Skeletal muscle tissue (tissue), 4 donors: ENCODE measurements around the gene SFT2D1. TPM values are rescaled to one million over a fixed set of nuclear protein-coding genes. Genes with fewer than 3 reads are reported as not detected.

Experiments used
- H3K27ac ChIP-seq: one replicate; pipeline ENCODE4 v1.7.0; 2013; ENCODE audit warnings: mild to moderate bottlenecking, low read depth, low read length, inconsistent platforms
- H3K27me3 ChIP-seq, 3 donors: one replicate each; pipeline ENCODE4 v1.7.0; 2013; ENCODE audit warnings: low read length in 3 of 3; ENCODE audit not compliant: control insufficient read depth in 3 of 3, insufficient read depth in 3 of 3
- H3K36me3 ChIP-seq, 3 donors: one replicate each; pipeline ENCODE4 v1.7.0; 2013; ENCODE audit warnings: low read length in 3 of 3; ENCODE audit not compliant: control insufficient read depth in 3 of 3, insufficient read depth in 3 of 3
- H3K4me1 ChIP-seq, 3 donors: one replicate each; pipeline ENCODE4 v1.7.0; 2013; ENCODE audit warnings: low read length in 3 of 3, mild to moderate bottlenecking in 3 of 3; ENCODE audit not compliant: control insufficient read depth in 3 of 3, insufficient read depth in 3 of 3
- H3K4me3 ChIP-seq, 3 donors: one replicate each; pipeline ENCODE4 v1.7.0; 2013; ENCODE audit warnings: low read length in 3 of 3
- H3K9ac ChIP-seq, 3 donors: one replicate each; pipeline ENCODE4 v1.7.0; 2013; ENCODE audit warnings: low read length in 3 of 3, mild to moderate bottlenecking in 3 of 3, moderate library complexity in 2 of 3, low read depth in 1 of 3
- H3K9me3 ChIP-seq, 3 donors: one replicate each; pipeline ENCODE4 v1.7.0; 2013; ENCODE audit warnings: low read length in 3 of 3; ENCODE audit not compliant: control insufficient read depth in 3 of 3
- total RNA-seq: library from RNA; depleted of rRNA; stranded (reverse); fragments of >200 nt; gene quantifications from one replicate; pipeline ENCODE4 v1.2.3, GENCODE V29; 2014
- donor health status: Osteomylitis.

SFT2D1 gene
- total RNA-seq, 1 donor from 2014 or later, result 20.9 TPM

GRCh38 chr6:166338854-166339253, 3.5 kb downstream of the SFT2D1 start:
- H3K36me3 ChIP-seq, result peaks cover 10 to 12% (median 12%) of the 10 kb centered on the region in 3 donors
- H3K9ac ChIP-seq, result no peak overlapping the region
- H3K27me3 ChIP-seq, result no peaks in the 10 kb centered on the region
- no peak overlapping the region for H3K4me3 ChIP-seq
- H3K4me1 ChIP-seq, result peaks cover 13 to 38% (median 21%) of the 10 kb centered on the region in 3 donors
- H3K27ac ChIP-seq, result no peak overlapping the region
- no peaks in the 10 kb centered on the region for H3K9me3 ChIP-seq

- Histone ChIP-seq H3K4me3 (no peak overlapping the region), H3K27ac (no peak overlapping the region), H3K9me3 (no peaks in the 10 kb centered on the region), H3K4me1 (peaks cover 5 to 34% (median 23%) of the 10 kb centered on the region in 3 donors), H3K9ac (no peak overlapping the region), H3K36me3 (peaks cover 10 to 12% (median 12%) of the 10 kb centered on the region in 3 donors), H3K27me3 (no peaks in the 10 kb centered on the region)
Observed at GRCh38 chr6:166336847-166337246, 5.5 kb downstream of the SFT2D1 start.

GRCh38 chr6:166335378-166336302, 6.7 kb downstream of the SFT2D1 start:
- no peak overlapping the region for H3K27ac ChIP-seq
- peaks cover 10 to 12% (median 12%) of the 10 kb centered on the region in 3 donors for H3K36me3 ChIP-seq
- no peaks in the 10 kb centered on the region for H3K27me3 ChIP-seq
- H3K4me1 ChIP-seq, result peaks cover 0 to 34% (median 19%) of the 10 kb centered on the region in 3 donors
- H3K9me3 ChIP-seq, result no peaks in the 10 kb centered on the region
- no peak overlapping the region for H3K4me3 ChIP-seq
- H3K9ac ChIP-seq, result no peak overlapping the region

GRCh38 chr6:166334878-166335277, 7.5 kb downstream of the SFT2D1 start:
- Histone ChIP-seq H3K36me3 (peaks cover 8 to 12% (median 11%) of the 10 kb centered on the region in 3 donors), H3K4me1 (peaks cover 0 to 31% (median 22%) of the 10 kb centered on the region in 3 donors), H3K9me3 (no peaks in the 10 kb centered on the region), H3K4me3 (no peak overlapping the region), H3K9ac (no peak overlapping the region), H3K27ac (no peak overlapping the region), H3K27me3 (no peaks in the 10 kb centered on the region)

GRCh38 chr6:166333172-166333995, 9.0 kb downstream of the SFT2D1 start:
- Histone ChIP-seq H3K9ac (peak overlapping the region in 1 of 3 donors; percentile 16), H3K9me3 (no peaks in the 10 kb centered on the region), H3K27me3 (no peaks in the 10 kb centered on the region), H3K27ac (no peak overlapping the region), H3K4me3 (no peak overlapping the region), H3K4me1 (peaks cover 0 to 24% (median 18%) of the 10 kb centered on the region in 3 donors), H3K36me3 (peaks cover 13 to 20% (median 19%) of the 10 kb centered on the region in 3 donors)

GRCh38 chr6:166331503-166332415, 10.6 kb downstream of the SFT2D1 start:
- H3K36me3 ChIP-seq, result peaks cover 13 to 21% (median 15%) of the 10 kb centered on the region in 3 donors
- no peaks in the 10 kb centered on the region for H3K27me3 ChIP-seq
- H3K4me1 ChIP-seq, result peaks cover 0 to 15% (median 14%) of the 10 kb centered on the region in 3 donors
- H3K9me3 ChIP-seq, result no peaks in the 10 kb centered on the region
- H3K9ac ChIP-seq, result no peak overlapping the region
- no peak overlapping the region for H3K27ac ChIP-seq
- no peak overlapping the region for H3K4me3 ChIP-seq

- Histone ChIP-seq H3K9ac (no peak overlapping the region), H3K9me3 (no peaks in the 10 kb centered on the region), H3K27me3 (no peaks in the 10 kb centered on the region), H3K36me3 (peaks cover 18 to 28% (median 21%) of the 10 kb centered on the region in 3 donors), H3K4me1 (peaks cover 0 to 11% (median 10%) of the 10 kb centered on the region in 3 donors), H3K4me3 (no peak overlapping the region), H3K27ac (no peak overlapping the region)
Observed at GRCh38 chr6:166330612-166331011, 11.7 kb downstream of the SFT2D1 start.

- Histone ChIP-seq H3K9ac (no peak overlapping the region), H3K27ac (no peak overlapping the region), H3K9me3 (no peaks in the 10 kb centered on the region), H3K4me1 (peaks cover 0 to 1% (median 1%) of the 10 kb centered on the region in 3 donors), H3K36me3 (peaks cover 22 to 51% (median 38%) of the 10 kb centered on the region in 3 donors), H3K27me3 (no peaks in the 10 kb centered on the region), H3K4me3 (no peak overlapping the region)
Observed at GRCh38 chr6:166325383-166326042, 16.8 kb downstream of the SFT2D1 start.

GRCh38 chr6:166323395-166323794, 18.9 kb downstream of the SFT2D1 start:
- Histone ChIP-seq H3K36me3 (peaks cover 17 to 44% (median 42%) of the 10 kb centered on the region in 3 donors), H3K9ac (no peak overlapping the region)

More at GRCh38 chr6:166323395-166323794, 18.9 kb downstream of the SFT2D1 start:
- peaks cover 0 to 2% (median 0%) of the 10 kb centered on the region in 3 donors for H3K4me1 ChIP-seq
- H3K9me3 ChIP-seq, result no peaks in the 10 kb centered on the region
- H3K27me3 ChIP-seq, result no peaks in the 10 kb centered on the region
- H3K4me3 ChIP-seq, result no peak overlapping the region
- no peak overlapping the region for H3K27ac ChIP-seq
